Measurements from ENCODE around the gene MRPL45.

The MRPL45 gene

GRCh38 chr17:38324772-38325171, 27.8 kb downstream of the MRPL45 start:
- H3K27me3 ChIP-seq (ENCODE audit: control insufficient read depth in 2 of 2, insufficient read depth in 2 of 2, low read length in 2 of 2), result no peaks in the 10 kb centered on the region
- peaks cover 3 to 20% of the 10 kb centered on the region in 2 donors for H3K36me3 ChIP-seq (ENCODE audit: control insufficient read depth in 2 of 2, insufficient read depth in 2 of 2, low read length in 2 of 2)
- H3K27ac ChIP-seq (ENCODE audit: low read depth in 2 of 2, low read length in 2 of 2), result no peak overlapping the region
- no peaks in the 10 kb centered on the region for H3K4me1 ChIP-seq (ENCODE audit: control insufficient read depth in 2 of 2, insufficient read depth in 2 of 2, low read length in 2 of 2)
- no peak overlapping the region for H3K9ac ChIP-seq (ENCODE audit: low read depth in 1 of 2, low read length in 2 of 2)
- no peaks in the 10 kb centered on the region for H3K9me3 ChIP-seq (ENCODE audit: control insufficient read depth in 2 of 2, low read length in 2 of 2)
- H3K4me3 ChIP-seq (ENCODE audit: low read length in 2 of 2), result no peak overlapping the region

DNA sequence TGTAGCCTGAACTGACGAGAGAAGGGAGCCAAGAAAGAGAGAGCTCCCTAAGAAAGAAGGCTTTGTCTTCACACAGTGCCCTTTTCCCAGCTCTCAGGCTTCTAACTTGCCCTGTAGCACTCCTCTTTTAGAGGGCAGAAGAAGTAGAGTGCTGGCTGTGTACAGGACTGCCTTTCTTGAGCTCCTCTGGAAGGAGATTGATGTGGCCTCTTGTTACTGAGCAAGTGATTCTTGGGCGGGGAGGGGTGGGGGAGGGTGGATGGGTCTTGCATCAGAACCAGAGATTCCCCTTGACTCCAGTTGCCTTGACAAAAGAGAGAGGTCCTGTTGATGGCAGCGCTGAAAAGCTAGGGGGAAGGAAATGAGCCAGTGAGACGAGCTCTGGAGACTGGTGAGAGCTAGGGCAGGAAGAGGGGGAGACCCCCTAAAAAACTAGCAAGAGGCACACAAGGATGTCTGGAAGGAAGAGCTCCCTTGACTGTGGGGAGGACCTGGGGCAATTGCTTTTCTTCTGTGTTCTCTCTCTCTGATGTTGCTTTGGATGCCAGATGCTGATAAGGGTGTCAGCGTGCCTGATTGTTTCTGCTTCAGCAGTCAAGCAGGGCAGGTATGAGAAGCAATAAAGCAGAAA, 28.4 kb downstream of the MRPL45 start:
- Histone ChIP-seq H3K9me3 (ENCODE audit: control insufficient read depth in 2 of 2, low read length in 2 of 2) (no peaks in the 10 kb centered on the region), H3K27ac (ENCODE audit: low read depth in 2 of 2, low read length in 2 of 2) (no peak overlapping the region), H3K9ac (ENCODE audit: low read depth in 1 of 2, low read length in 2 of 2) (no peak overlapping the region), H3K4me3 (ENCODE audit: low read length in 2 of 2) (no peak overlapping the region), H3K27me3 (ENCODE audit: control insufficient read depth in 2 of 2, insufficient read depth in 2 of 2, low read length in 2 of 2) (no peaks in the 10 kb centered on the region), H3K4me1 (ENCODE audit: control insufficient read depth in 2 of 2, insufficient read depth in 2 of 2, low read length in 2 of 2) (no peaks in the 10 kb centered on the region), H3K36me3 (ENCODE audit: control insufficient read depth in 2 of 2, insufficient read depth in 2 of 2, low read length in 2 of 2) (peaks cover under 1 to 16% of the 10 kb centered on the region in 2 donors)

- H3K36me3 ChIP-seq (ENCODE audit: control insufficient read depth in 2 of 2, insufficient read depth in 2 of 2, low read length in 2 of 2), result peaks cover 0 to 6% of the 10 kb centered on the region in 2 donors
- H3K9ac ChIP-seq (ENCODE audit: low read depth in 1 of 2, low read length in 2 of 2), result no peak overlapping the region
- H3K4me1 ChIP-seq (ENCODE audit: control insufficient read depth in 2 of 2, insufficient read depth in 2 of 2, low read length in 2 of 2), result no peaks in the 10 kb centered on the region
- H3K4me3 ChIP-seq (ENCODE audit: low read length in 2 of 2), result no peak overlapping the region
- H3K27me3 ChIP-seq (ENCODE audit: control insufficient read depth in 2 of 2, insufficient read depth in 2 of 2, low read length in 2 of 2), result no peaks in the 10 kb centered on the region
- H3K27ac ChIP-seq (ENCODE audit: low read depth in 2 of 2, low read length in 2 of 2), result no peak overlapping the region
- H3K9me3 ChIP-seq (ENCODE audit: control insufficient read depth in 2 of 2, low read length in 2 of 2), result no peaks in the 10 kb centered on the region
Measured at GRCh38 chr17:38326996-38327792, 30.2 kb downstream of the MRPL45 start.

- Histone ChIP-seq H3K36me3 (ENCODE audit: control insufficient read depth in 2 of 2, insufficient read depth in 2 of 2, low read length in 2 of 2) (peaks cover 0 to under 1% of the 10 kb centered on the region in 2 donors), H3K27ac (ENCODE audit: low read depth in 2 of 2, low read length in 2 of 2) (no peak overlapping the region), H3K4me3 (ENCODE audit: low read length in 2 of 2) (no peak overlapping the region), H3K27me3 (ENCODE audit: control insufficient read depth in 2 of 2, insufficient read depth in 2 of 2, low read length in 2 of 2) (no peaks in the 10 kb centered on the region), H3K4me1 (ENCODE audit: control insufficient read depth in 2 of 2, insufficient read depth in 2 of 2, low read length in 2 of 2) (no peaks in the 10 kb centered on the region), H3K9me3 (ENCODE audit: control insufficient read depth in 2 of 2, low read length in 2 of 2) (no peaks in the 10 kb centered on the region), H3K9ac (ENCODE audit: low read depth in 1 of 2, low read length in 2 of 2) (no peak overlapping the region)
Measured at GRCh38 chr17:38327936-38328335, 31.0 kb downstream of the MRPL45 start.

DNA sequence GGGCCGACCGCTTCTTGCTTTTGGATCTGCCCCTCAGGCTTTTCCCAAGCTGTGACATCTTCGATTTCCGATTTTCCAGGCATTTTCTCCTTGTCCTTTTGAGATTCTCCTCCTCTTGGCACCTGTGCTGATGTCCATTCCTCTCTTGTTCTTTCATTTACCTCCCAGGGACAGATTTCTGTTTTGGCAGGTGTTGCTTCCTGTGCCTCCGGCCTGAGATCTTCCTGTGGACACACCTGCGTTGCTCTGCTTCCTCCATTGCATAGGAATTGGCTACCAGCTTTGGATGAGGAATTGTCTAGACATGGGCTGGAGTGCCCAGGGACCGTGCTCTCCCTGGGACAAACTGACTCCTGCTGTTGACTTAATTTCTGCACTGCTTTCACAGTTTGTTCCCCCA, 31.7 kb downstream of the MRPL45 start:
- Histone ChIP-seq H3K27ac (ENCODE audit: low read depth in 2 of 2, low read length in 2 of 2) (no peak overlapping the region), H3K9ac (ENCODE audit: low read depth in 1 of 2, low read length in 2 of 2) (no peak overlapping the region), H3K9me3 (ENCODE audit: control insufficient read depth in 2 of 2, low read length in 2 of 2) (no peaks in the 10 kb centered on the region), H3K27me3 (ENCODE audit: control insufficient read depth in 2 of 2, insufficient read depth in 2 of 2, low read length in 2 of 2) (peaks cover 0 to 4% of the 10 kb centered on the region in 2 donors), H3K4me1 (ENCODE audit: control insufficient read depth in 2 of 2, insufficient read depth in 2 of 2, low read length in 2 of 2) (no peaks in the 10 kb centered on the region), H3K36me3 (ENCODE audit: control insufficient read depth in 2 of 2, insufficient read depth in 2 of 2, low read length in 2 of 2) (no peaks in the 10 kb centered on the region), H3K4me3 (ENCODE audit: low read length in 2 of 2) (no peak overlapping the region)

DNA sequence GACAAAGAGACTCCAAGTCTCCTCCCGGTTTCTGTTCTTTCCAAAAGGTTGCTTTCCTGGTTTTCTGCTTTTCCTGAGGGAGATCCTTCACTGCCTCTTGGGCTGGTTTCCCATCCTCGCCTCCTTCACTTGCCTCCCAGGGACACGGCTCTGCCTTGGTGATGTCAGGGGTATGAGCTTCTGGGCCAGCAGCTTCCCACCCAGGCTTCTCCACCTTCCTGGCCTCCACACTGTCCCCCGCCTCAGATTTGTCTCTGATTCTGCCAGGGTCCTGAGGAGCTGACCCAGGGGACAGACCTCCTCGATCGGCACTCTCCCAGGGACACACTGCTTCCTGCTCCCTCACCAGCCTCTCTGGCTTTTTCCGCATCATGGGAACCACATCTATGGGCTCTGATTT, 32.3 kb downstream of the MRPL45 start:
- Histone ChIP-seq H3K4me1 (ENCODE audit: control insufficient read depth in 2 of 2, insufficient read depth in 2 of 2, low read length in 2 of 2) (no peaks in the 10 kb centered on the region), H3K36me3 (ENCODE audit: control insufficient read depth in 2 of 2, insufficient read depth in 2 of 2, low read length in 2 of 2) (no peaks in the 10 kb centered on the region), H3K27ac (ENCODE audit: low read depth in 2 of 2, low read length in 2 of 2) (no peak overlapping the region), H3K9me3 (ENCODE audit: control insufficient read depth in 2 of 2, low read length in 2 of 2) (no peaks in the 10 kb centered on the region), H3K27me3 (ENCODE audit: control insufficient read depth in 2 of 2, insufficient read depth in 2 of 2, low read length in 2 of 2) (peaks cover 0 to 4% of the 10 kb centered on the region in 2 donors), H3K9ac (ENCODE audit: low read depth in 1 of 2, low read length in 2 of 2) (no peak overlapping the region), H3K4me3 (ENCODE audit: low read length in 2 of 2) (no peak overlapping the region)

DNA sequence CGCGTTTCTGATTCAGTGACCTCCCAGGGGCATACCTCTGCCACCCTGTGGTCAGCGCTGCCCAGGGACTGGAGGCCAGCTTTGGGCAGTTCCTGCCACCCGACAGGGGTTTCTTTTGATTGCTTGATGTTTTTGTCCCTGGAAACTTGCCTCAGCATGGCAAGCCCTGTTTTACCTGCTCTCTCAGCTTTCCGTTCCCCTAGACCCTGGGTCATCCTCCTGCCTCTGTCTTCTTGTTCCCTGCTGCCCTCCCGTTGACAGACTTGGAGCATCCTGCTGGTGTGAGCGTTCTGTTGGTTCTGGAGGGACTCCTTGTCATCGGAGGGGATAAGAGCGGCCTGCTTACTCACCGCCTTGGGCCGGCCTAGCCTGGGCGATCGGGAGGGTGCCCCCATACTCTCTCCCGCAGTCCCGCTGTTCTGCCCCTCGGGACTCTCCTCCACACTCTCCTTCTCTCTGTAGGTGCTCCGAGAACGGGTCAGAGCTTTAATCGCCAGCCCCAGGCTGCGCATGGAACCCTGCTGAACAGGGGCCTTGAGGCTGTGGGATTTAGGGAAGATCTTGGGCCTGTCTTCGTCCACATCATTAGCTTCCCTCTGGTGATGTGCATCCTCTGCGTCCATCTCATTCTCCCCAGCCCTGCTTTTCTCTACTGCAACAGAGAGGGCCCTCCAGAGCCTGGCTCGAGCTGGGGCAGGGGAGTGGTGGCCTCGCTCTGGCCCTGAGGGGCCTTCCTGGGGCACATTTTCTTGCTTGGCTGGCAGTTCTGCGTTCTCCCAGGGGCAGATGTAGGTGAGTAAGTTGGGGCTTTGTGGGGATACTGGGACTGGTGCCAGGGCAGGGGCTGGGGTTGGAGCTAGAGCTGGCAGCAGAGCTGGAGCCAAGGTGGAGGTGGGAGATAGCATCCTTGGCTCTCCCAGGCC, 33.1 kb downstream of the MRPL45 start:
- no peaks in the 10 kb centered on the region for H3K4me1 ChIP-seq (ENCODE audit: control insufficient read depth in 2 of 2, insufficient read depth in 2 of 2, low read length in 2 of 2)
- H3K4me3 ChIP-seq (ENCODE audit: low read length in 2 of 2), result no peak overlapping the region
- no peaks in the 10 kb centered on the region for H3K9me3 ChIP-seq (ENCODE audit: control insufficient read depth in 2 of 2, low read length in 2 of 2)
- peaks cover 0 to 4% of the 10 kb centered on the region in 2 donors for H3K27me3 ChIP-seq (ENCODE audit: control insufficient read depth in 2 of 2, insufficient read depth in 2 of 2, low read length in 2 of 2)
- no peak overlapping the region for H3K27ac ChIP-seq (ENCODE audit: low read depth in 2 of 2, low read length in 2 of 2)
- H3K9ac ChIP-seq (ENCODE audit: low read depth in 1 of 2, low read length in 2 of 2), result no peak overlapping the region
- no peaks in the 10 kb centered on the region for H3K36me3 ChIP-seq (ENCODE audit: control insufficient read depth in 2 of 2, insufficient read depth in 2 of 2, low read length in 2 of 2)

DNA sequence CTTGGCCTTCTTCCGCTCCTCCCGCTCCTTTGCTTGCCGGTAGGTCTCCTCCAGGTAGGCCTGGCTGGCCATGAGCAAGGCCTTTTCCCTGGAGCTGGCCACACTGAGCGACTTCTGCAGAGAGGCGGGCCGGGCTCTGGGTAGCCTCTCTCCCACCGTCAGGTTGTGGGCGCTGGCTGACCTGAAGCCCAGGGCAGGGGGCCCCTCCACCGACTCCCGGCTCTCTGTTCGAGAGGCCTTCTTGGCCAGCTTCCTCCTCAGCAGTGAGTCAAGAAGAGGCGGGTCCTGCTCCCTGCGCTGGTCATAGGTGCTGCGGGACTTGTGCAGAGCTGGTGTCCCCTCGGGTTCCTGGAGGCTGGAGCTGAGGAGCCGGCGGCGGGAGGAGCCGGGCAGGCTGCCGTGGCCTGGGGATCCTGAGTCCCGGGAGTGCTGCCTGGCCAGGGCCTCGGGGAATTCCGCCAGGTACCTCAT, 34.0 kb downstream of the MRPL45 start:
- H3K27ac ChIP-seq (ENCODE audit: low read depth in 2 of 2, low read length in 2 of 2), result no peak overlapping the region
- peaks cover 0 to 4% of the 10 kb centered on the region in 2 donors for H3K27me3 ChIP-seq (ENCODE audit: control insufficient read depth in 2 of 2, insufficient read depth in 2 of 2, low read length in 2 of 2)
- no peaks in the 10 kb centered on the region for H3K36me3 ChIP-seq (ENCODE audit: control insufficient read depth in 2 of 2, insufficient read depth in 2 of 2, low read length in 2 of 2)
- no peaks in the 10 kb centered on the region for H3K9me3 ChIP-seq (ENCODE audit: control insufficient read depth in 2 of 2, low read length in 2 of 2)
- H3K4me3 ChIP-seq (ENCODE audit: low read length in 2 of 2), result no peak overlapping the region
- H3K4me1 ChIP-seq (ENCODE audit: control insufficient read depth in 2 of 2, insufficient read depth in 2 of 2, low read length in 2 of 2), result no peaks in the 10 kb centered on the region
- no peak overlapping the region for H3K9ac ChIP-seq (ENCODE audit: low read depth in 1 of 2, low read length in 2 of 2)

- no peak overlapping the region for H3K9ac ChIP-seq (ENCODE audit: low read depth in 1 of 2, low read length in 2 of 2)
- no peaks in the 10 kb centered on the region for H3K9me3 ChIP-seq (ENCODE audit: control insufficient read depth in 2 of 2, low read length in 2 of 2)
- H3K4me1 ChIP-seq (ENCODE audit: control insufficient read depth in 2 of 2, insufficient read depth in 2 of 2, low read length in 2 of 2), result no peaks in the 10 kb centered on the region
- no peak overlapping the region for H3K4me3 ChIP-seq (ENCODE audit: low read length in 2 of 2)
- peaks cover 0 to 4% of the 10 kb centered on the region in 2 donors for H3K27me3 ChIP-seq (ENCODE audit: control insufficient read depth in 2 of 2, insufficient read depth in 2 of 2, low read length in 2 of 2)
- no peak overlapping the region for H3K27ac ChIP-seq (ENCODE audit: low read depth in 2 of 2, low read length in 2 of 2)
- no peaks in the 10 kb centered on the region for H3K36me3 ChIP-seq (ENCODE audit: control insufficient read depth in 2 of 2, insufficient read depth in 2 of 2, low read length in 2 of 2)
Measured at GRCh38 chr17:38332735-38333134, 35.8 kb downstream of the MRPL45 start.

Measured in mucosa of rectum (tissue), 2 donors.